ENCODE measurements around the gene GID8.

GRCh38 chr20:62890444-62890843, 47.5 kb upstream of the GID8 start:
- no peak for TF ChIP-seq EZH2phosphoT487 (IDR thresholded peaks at IDR 0.05; ENCODE audit: borderline replicate concordance, low read length)
- TF ChIP-seq CTCF (IDR thresholded peaks at IDR 0.05; ENCODE audit: low read depth, low read length, poor library complexity, severe bottlenecking) = no peak
